Tibial nerve (tissue), 4 donors: Measurements from ENCODE around the gene RNF103. TPM values are rescaled to one million over a fixed set of nuclear protein-coding genes. Genes with fewer than 3 reads are reported as not detected.
A peak's percentile ranks its signal among the peaks of the same experiment; 100 is the strongest.

Experiments
- DNase-seq, 2 donors: peaks; one replicate each; pipeline ENCODE4 v3.0.0-alpha.2; 2019; ENCODE audit warnings: low spot score in 2 of 2
- H3K27ac ChIP-seq, 4 donors: fragments of 200-600 bp; sonication (generic) in 3 of 4; one replicate each; pipeline ENCODE4 v1.5.1; 2017 to 2019; ENCODE audit warnings: mild to moderate bottlenecking in 1 of 4
- H3K27me3 ChIP-seq, 2 donors: fragments of 200-600 bp; sonication (generic) in 1 of 2; one replicate each; pipeline versions ENCODE4 v1.5.1 to v1.6.0; 2017 to 2019
- H3K36me3 ChIP-seq, 3 donors: fragments of 200-600 bp; sonication (generic); one replicate each; pipeline ENCODE4 v1.5.1; 2018 to 2019
- H3K4me1 ChIP-seq, 4 donors: fragments of 200-600 bp; sonication (generic) in 3 of 4; one replicate each; pipeline ENCODE4 v1.5.1; 2017 to 2019
- H3K4me3 ChIP-seq, 4 donors: fragments of 200-600 bp; sonication (generic) in 3 of 4; one replicate each; pipeline ENCODE4 v1.5.1; 2017 to 2019; ENCODE audit warnings: mild to moderate bottlenecking in 1 of 4, moderate library complexity in 1 of 4
- H3K9me3 ChIP-seq, 4 donors: fragments of 200-600 bp; sonication (generic) in 3 of 4; one replicate each; pipeline ENCODE4 v1.5.1; 2017 to 2019
- EP300 ChIP-seq, 2 donors: sonication (generic); formaldehyde crosslinking; IDR thresholded peaks; one replicate each; pipeline ENCODE4 v1.6.1; 2017; ENCODE audit warnings: antibody characterized with exemption in 2 of 2, mild to moderate bottlenecking in 1 of 2
- POLR2A ChIP-seq, 2 donors: fragments of 450-650 bp; IDR thresholded peaks; one replicate each; pipeline ENCODE4 v1.6.1; 2017; ENCODE audit warnings: antibody characterized with exemption in 2 of 2, mild to moderate bottlenecking in 2 of 2, moderate library complexity in 2 of 2
- WGBS, 2 donors: methylation state at CpG; one replicate each; pipeline ENCODE4 v1.1.5; 2018; 5-methylcytosine and 5-hydroxymethylcytosine counted together
- total RNA-seq, 4 donors: library from RNA; depleted of rRNA; stranded (reverse); fragments of >200 nt; gene quantifications; one replicate each; pipeline ENCODE4 v1.1.0, GENCODE V29; 2016
- TF ChIP-seq, protein P1 (sequence below), 5 experiments: fragments of 200-600 bp in 3 of 5; fragments of 450-650 bp in 2 of 5; sonication (generic) in 3 of 5; IDR thresholded peaks; one replicate each; pipeline ENCODE4 v1.5.1; 2016 to 2019; ENCODE audit warnings: antibody characterized with exemption in 5 of 5, mild to moderate bottlenecking in 3 of 5, moderate library complexity in 2 of 5

The RNF103 gene
- total RNA-seq, 4 donors from 2014 or later = 41.7 to 72.5 (median 58.6) TPM

DNA sequence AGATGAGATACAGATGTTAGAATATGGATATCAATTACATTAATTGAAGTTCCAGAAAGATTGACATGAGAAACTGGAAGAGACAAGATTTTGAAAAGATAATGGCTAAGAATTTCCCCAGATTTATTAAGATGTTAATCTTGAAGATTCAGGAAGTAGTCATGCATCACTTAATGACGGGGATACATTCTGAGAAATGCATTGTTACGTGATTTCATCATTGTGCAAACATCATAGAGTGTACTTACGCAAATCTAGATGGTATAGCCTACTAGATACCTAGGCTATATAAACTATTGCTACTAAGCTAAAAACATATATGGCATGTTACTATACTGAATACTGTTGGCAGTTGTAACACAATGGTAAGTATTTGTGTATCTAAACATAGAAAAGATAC lies 53.6 kb downstream of the RNF103 start:
- H3K4me3 ChIP-seq = no peak overlapping the region
- no peak overlapping the region for H3K27ac ChIP-seq
- WGBS, 2 donors = 82 to 86% methylated on average over 3 of the region's 3 CpGs
- no peak for DNase-seq
- no peaks in the 10 kb centered on the region for H3K4me1 ChIP-seq
- H3K27me3 ChIP-seq = no peaks in the 10 kb centered on the region
- no peaks in the 10 kb centered on the region for H3K9me3 ChIP-seq
- no peak for TF ChIP-seq EP300 (IDR thresholded peaks at IDR 0.05)
- TF ChIP-seq, protein P1, sequence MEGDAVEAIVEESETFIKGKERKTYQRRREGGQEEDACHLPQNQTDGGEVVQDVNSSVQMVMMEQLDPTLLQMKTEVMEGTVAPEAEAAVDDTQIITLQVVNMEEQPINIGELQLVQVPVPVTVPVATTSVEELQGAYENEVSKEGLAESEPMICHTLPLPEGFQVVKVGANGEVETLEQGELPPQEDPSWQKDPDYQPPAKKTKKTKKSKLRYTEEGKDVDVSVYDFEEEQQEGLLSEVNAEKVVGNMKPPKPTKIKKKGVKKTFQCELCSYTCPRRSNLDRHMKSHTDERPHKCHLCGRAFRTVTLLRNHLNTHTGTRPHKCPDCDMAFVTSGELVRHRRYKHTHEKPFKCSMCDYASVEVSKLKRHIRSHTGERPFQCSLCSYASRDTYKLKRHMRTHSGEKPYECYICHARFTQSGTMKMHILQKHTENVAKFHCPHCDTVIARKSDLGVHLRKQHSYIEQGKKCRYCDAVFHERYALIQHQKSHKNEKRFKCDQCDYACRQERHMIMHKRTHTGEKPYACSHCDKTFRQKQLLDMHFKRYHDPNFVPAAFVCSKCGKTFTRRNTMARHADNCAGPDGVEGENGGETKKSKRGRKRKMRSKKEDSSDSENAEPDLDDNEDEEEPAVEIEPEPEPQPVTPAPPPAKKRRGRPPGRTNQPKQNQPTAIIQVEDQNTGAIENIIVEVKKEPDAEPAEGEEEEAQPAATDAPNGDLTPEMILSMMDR (IDR thresholded peaks at IDR 0.05) = no peak
- TF ChIP-seq POLR2A (IDR thresholded peaks at IDR 0.05) = no peak
- H3K36me3 ChIP-seq = no peaks in the 10 kb centered on the region

DNA sequence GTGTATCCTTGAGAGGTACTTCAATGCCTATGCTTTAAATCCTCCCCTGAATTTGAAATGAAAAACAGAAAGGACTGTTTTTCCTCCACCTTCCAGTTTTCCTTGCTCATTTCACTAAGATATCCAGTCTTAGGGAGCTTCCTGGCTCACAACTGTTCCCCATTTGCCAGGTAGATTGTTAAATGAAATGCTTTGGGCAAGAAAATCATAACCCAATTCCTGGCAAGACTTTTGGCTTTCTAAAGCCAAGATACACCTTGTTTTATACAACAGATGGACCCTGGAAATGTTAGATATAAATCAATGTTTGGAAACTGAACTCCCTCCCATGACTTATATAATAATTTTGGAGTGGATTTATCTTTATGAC lies 56.9 kb downstream of the RNF103 start:
- TF ChIP-seq POLR2A (IDR thresholded peaks at IDR 0.05) (no peak), EP300 (IDR thresholded peaks at IDR 0.05) (no peak)
- TF ChIP-seq, protein P1 (IDR thresholded peaks at IDR 0.05) = no peak
- H3K27ac ChIP-seq = no peak overlapping the region
- no peaks in the 10 kb centered on the region for H3K36me3 ChIP-seq
- no peak overlapping the region for H3K4me3 ChIP-seq
- H3K9me3 ChIP-seq = no peaks in the 10 kb centered on the region
- no peak for DNase-seq
- peaks cover 0 to 14% (median 3%) of the 10 kb centered on the region in 4 donors for H3K4me1 ChIP-seq
- no peaks in the 10 kb centered on the region for H3K27me3 ChIP-seq

DNA sequence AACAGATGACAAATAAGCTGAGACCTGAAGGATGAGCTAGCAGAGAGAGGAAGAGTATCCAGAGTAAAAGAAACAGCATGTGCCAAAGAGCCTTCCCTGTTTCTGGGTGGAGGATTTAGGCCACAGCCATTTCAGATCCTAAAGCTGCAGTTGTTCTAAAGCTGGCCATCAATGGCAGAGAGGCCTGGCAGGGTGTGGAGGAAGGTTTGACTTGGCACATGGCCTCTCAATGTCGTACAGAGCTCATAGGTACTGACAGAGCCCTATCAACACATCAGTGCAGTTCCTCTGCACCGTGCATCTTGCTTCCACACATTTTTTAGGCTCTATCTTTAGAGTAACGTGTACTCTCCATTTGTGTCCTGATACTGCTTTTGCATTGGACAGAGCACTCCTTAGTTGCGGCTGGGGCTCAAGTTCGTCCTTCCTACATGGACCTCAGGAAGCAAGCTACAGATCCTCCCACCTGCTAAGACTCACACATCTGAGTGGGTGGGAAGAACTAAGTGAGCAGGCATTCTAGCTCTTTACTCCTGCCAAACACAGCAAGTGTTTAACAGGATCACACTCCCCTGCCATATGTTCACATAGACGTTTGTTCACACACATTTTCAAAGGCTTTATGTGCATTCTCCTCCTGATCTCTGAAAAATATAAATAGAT lies 57.4 kb downstream of the RNF103 start:
- Histone ChIP-seq H3K4me3 (no peak overlapping the region), H3K27me3 (no peaks in the 10 kb centered on the region), H3K4me1 (peaks cover 0 to 19% (median 8%) of the 10 kb centered on the region in 4 donors), H3K9me3 (no peaks in the 10 kb centered on the region), H3K36me3 (no peaks in the 10 kb centered on the region), H3K27ac (no peak overlapping the region)
- TF ChIP-seq EP300 (IDR thresholded peaks at IDR 0.05) (no peak), POLR2A (IDR thresholded peaks at IDR 0.05) (no peak)
- TF ChIP-seq, protein P1 (IDR thresholded peaks at IDR 0.05) = no peak
- 76 to 78% methylated on average over 6 of the region's 6 CpGs for WGBS, 2 donors
- DNase-seq = no peak

DNA sequence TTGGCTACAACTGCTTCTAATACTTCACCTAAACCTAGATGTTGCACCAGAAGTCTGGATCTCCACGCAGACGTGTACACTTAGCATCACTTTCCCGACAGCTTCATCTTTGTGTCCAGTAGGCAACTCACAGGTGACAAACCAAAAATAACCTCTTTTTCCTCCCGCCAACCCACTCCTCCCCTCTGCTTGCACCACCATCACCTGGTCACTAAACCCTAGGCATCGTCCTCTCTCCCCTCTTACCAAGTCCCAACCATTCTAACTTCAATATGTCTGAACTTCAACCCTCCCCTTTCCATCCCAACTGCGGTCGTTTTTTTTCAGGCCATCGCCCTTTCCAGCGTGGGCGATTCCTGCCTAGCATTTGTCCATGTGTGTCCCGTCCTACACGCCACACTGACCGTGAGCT lies 60.0 kb downstream of the RNF103 start:
- H3K4me3 ChIP-seq = peak overlapping the region; percentile 57 to 87 (median 74)
- H3K36me3 ChIP-seq = no peaks in the 10 kb centered on the region
- no peak for DNase-seq
- no peaks in the 10 kb centered on the region for H3K9me3 ChIP-seq
- H3K4me1 ChIP-seq = peaks cover 0 to 41% (median 10%) of the 10 kb centered on the region in 4 donors
- 69 to 71% methylated on average over 13 of the region's 13 CpGs for WGBS, 2 donors
- H3K27me3 ChIP-seq = no peaks in the 10 kb centered on the region
- TF ChIP-seq EP300 (IDR thresholded peaks at IDR 0.05) (no peak), POLR2A (IDR thresholded peaks at IDR 0.05) (no peak)
- TF ChIP-seq, protein P1 (IDR thresholded peaks at IDR 0.05) = no peak
- peak overlapping the region; percentile 94 to 100 (median 98) for H3K27ac ChIP-seq

DNA sequence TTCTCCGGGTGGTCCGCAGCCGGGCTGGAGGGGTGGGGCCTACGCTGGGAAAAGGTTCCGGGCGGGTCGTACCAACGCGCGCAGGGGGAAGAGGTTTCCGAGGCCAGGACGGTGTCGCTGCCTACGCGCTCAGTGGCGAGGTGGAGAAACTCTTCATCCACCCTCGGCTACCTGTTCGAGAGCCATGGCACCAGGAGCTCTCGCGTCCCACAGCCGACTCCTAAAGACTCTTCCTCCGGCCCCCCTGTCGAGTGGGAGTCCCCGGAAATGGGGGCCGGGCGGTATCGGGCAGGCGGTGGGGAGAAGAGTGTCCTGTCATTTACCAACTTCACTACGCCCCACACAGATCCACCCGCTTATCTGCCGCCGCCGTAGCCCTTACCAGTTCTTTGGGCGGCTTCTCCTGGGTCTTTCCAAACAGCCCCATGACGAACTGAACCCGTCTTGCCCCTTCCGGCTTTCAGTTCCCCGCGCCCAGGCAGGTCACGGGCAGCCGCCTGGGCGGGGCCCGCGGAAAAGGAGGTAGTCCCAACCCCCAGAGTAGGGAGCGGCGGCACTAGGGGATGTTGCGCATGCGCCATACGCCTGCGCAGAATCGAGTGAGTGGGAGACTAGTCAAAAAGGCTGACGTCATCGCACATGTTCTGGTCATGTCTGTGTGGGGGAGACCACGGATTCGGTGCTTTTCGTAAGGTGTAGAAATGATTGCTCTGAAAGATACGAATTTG lies 60.6 kb downstream of the RNF103 start, which contains the start of gene CHMP3:
CHMP3 (minus strand) TSS at position 522 of the 728 bp plus-strand sequence; CDS start at position 427, 95 bp downstream.
- 1% methylated on average over 40 to 50 of the region's 57 CpGs for WGBS, 2 donors
- Histone ChIP-seq H3K36me3 (no peaks in the 10 kb centered on the region), H3K9me3 (no peaks in the 10 kb centered on the region), H3K4me1 (peaks cover 0 to 44% (median 10%) of the 10 kb centered on the region in 4 donors), H3K27me3 (no peaks in the 10 kb centered on the region), H3K4me3 (peak within 1 kb of the TSS; percentile 57 to 87 (median 74)), H3K27ac (peak within 1 kb of the TSS; percentile 94 to 100 (median 98))
- TF ChIP-seq POLR2A (IDR thresholded peaks at IDR 0.05) = peak; percentile 50 to 72
- TF ChIP-seq EP300 (IDR thresholded peaks at IDR 0.05) = peak; percentile 64 to 93
- TF ChIP-seq, protein P1 (IDR thresholded peaks at IDR 0.05) = no peak
- DNase-seq = peak; percentile 93 to 95
